Fibroblast of the aortic adventitia (primary cell): ENCODE measurements around the gene TMEM52. TPM values are rescaled to one million over a fixed set of nuclear protein-coding genes. Genes with fewer than 3 reads are reported as not detected.

Experiments
- DNase-seq: peaks from one replicate; pipeline ENCODE4 v3.0.0-alpha.2; 2010; ENCODE audit warnings: low read depth
- H3K4me3 ChIP-seq: 2 replicates; pipeline ENCODE4 v1.5.1; 2011; ENCODE audit warnings: low read depth, mild to moderate bottlenecking, control low read depth, low read length, moderate library complexity
- CTCF ChIP-seq: IDR thresholded peaks from 2 replicates; pipeline ENCODE4 v1.5.1; 2011; ENCODE audit warnings: mild to moderate bottlenecking, low read length, control low read depth, inconsistent platforms; ENCODE audit not compliant: insufficient read depth
- total RNA-seq: library from RNA; depleted of rRNA; stranded (reverse); fragments of >200 nt; gene quantifications from 2 replicates; pipeline ENCODE4 v1.2.3, GENCODE V29; 2012; ENCODE audit warnings: low replicate concordance

Gene TMEM52
- total RNA-seq, 1 donor: 0.72 TPM

GRCh38 chr1:1928231-1929101 is 9.4 kb upstream of the TMEM52 start:
- no peak overlapping the region for H3K4me3 ChIP-seq
- DNase-seq: no peak
- no peak for TF ChIP-seq CTCF

GRCh38 chr1:1927751-1928150 is 8.7 kb upstream of the TMEM52 start:
- H3K4me3 ChIP-seq: no peak overlapping the region
- DNase-seq: no peak
- no peak for TF ChIP-seq CTCF

DNA sequence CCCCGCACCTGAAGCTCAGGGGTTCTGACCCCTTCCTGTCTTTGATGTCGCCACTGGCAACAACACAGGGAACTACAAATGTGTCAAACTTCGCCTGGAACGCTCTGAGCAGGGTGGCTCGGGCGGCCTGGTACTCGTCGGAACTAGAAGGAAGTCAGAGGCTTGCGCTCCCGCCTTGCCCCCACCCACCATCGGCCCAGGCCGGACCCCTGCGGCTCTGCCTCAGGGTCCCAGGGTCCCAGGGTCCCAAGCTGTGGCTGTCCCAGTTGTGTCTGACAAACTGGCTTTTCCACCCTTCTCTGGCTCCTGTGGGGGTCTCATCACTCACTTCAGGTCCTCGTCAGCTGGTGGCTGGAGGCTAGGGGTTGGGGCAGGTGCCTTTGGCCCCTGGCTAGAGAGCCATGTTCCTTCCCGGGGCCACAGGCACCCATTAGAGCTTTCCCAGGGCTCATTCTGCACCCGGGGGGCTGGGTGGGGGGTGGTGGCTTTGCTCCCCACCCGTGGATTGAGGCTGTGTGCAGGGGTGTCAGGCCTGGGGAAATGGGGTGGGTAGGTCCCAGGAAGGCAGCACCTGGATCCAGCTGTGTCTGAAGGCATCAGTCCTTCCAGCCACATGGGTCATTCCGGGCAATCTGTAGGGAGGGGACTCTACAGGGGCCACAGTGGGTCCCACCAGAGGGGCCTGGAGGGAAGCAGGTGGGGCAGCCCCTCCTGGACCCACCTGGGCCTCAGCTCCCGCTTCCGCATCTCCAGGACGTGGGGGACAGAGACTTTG is 8.0 kb upstream of the TMEM52 start:
- TF ChIP-seq CTCF: no peak
- H3K4me3 ChIP-seq: no peak overlapping the region
- DNase-seq: no peak

- DNase-seq: no peak
- no peak overlapping the region for H3K4me3 ChIP-seq
- TF ChIP-seq CTCF: no peak
Observed at GRCh38 chr1:1926346-1926811, 7.3 kb upstream of the TMEM52 start.

GRCh38 chr1:1925437-1926345 is 6.6 kb upstream of the TMEM52 start:
- TF ChIP-seq CTCF: no peak
- H3K4me3 ChIP-seq: no peak overlapping the region
- no peak for DNase-seq

DNA sequence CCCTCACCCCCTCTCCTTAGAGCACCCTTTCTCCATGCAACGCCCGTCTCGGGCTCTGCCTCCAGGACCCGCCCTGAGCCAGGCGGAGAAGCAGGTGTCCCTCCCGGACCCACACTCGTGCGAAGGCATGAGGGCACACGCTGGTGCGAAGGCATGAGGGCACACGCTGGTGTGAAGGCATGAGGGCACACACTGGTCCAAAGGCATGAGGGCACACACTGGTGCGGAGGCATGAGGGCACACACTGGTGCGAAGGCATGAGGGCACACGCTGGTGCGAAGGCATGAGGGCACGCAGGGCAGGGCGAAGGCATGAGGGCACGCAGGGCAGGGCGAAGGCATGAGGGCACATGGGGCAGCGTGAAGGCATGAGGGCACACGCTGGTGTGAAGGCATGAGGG is 5.8 kb upstream of the TMEM52 start:
- H3K4me3 ChIP-seq: no peak overlapping the region
- DNase-seq: no peak
- TF ChIP-seq CTCF: no peak
